Gastrocnemius medialis (tissue), 4 donors: Measurements from ENCODE around the gene SPATS2L.

Source experiments
- POLR2A ChIP-seq, 2 donors: fragments of 450-650 bp; IDR thresholded peaks; one replicate each; pipeline ENCODE4 v1.6.1; 2017; ENCODE audit warnings: antibody characterized with exemption in 2 of 2, mild to moderate bottlenecking in 2 of 2, moderate library complexity in 2 of 2
- TF ChIP-seq, protein P1 (sequence below), 5 experiments: fragments of 450-650 bp in 3 of 5; fragments of 200-600 bp in 2 of 5; sonication (generic) in 2 of 5; IDR thresholded peaks in 4 of 5; conservative IDR thresholded peaks in 1 of 5; 1 replicate in 4 of 5; 2 replicates in 1 of 5; pipeline ENCODE4 v1.5.1; 2016 to 2019; ENCODE audit warnings: antibody characterized with exemption in 5 of 5, mild to moderate bottlenecking in 3 of 5, moderate library complexity in 3 of 5

DNA sequence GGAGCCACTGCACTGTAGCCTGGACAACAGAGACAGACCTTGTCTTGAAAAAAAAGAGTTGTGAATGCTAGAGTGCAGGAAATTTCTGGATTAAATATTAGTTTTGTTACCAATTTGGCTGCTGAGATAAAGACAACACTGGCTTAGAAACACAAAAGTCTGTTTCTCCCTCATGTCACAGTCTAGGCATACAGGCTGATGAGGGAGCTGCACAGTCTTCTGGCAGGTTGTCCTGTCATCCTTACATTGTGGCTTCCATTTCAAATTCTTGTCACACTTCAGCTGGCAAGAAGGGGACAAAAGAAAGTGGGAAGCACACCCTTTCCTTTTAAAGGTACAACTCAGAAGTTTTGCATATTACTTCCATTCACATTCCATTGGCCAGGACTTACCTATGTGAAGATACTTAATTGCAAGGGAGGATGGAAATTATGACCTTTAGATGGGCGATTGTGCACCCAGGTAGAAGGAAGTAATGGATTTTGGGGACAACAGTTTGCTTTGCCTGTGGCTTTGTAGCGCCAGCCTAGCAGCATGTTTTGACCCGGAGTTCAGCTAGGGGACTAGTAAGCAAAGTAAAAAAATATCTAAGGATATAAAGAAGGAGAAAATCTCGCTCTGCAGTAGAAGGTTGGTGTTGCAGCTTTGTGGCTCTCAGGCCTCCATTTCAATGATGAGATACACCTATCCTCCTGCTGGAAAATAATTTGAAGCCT is 55.9 kb downstream of the SPATS2L start:
- no peak for TF ChIP-seq POLR2A (IDR thresholded peaks at IDR 0.05)
- TF ChIP-seq, protein P1, sequence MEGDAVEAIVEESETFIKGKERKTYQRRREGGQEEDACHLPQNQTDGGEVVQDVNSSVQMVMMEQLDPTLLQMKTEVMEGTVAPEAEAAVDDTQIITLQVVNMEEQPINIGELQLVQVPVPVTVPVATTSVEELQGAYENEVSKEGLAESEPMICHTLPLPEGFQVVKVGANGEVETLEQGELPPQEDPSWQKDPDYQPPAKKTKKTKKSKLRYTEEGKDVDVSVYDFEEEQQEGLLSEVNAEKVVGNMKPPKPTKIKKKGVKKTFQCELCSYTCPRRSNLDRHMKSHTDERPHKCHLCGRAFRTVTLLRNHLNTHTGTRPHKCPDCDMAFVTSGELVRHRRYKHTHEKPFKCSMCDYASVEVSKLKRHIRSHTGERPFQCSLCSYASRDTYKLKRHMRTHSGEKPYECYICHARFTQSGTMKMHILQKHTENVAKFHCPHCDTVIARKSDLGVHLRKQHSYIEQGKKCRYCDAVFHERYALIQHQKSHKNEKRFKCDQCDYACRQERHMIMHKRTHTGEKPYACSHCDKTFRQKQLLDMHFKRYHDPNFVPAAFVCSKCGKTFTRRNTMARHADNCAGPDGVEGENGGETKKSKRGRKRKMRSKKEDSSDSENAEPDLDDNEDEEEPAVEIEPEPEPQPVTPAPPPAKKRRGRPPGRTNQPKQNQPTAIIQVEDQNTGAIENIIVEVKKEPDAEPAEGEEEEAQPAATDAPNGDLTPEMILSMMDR (IDR thresholded peaks at IDR 0.05 in 4 of 5, conservative IDR thresholded peaks at IDR 0.05 in 1 of 5) = no peak
